ENCODE measurements around the gene NAB1. TPM values are rescaled to one million over a fixed set of nuclear protein-coding genes. Genes with fewer than 3 reads are reported as not detected.

The NAB1 gene
- total and polyA plus RNA-seq, 8 donors = 14.2 to 121 (median 35.3) TPM

DNA sequence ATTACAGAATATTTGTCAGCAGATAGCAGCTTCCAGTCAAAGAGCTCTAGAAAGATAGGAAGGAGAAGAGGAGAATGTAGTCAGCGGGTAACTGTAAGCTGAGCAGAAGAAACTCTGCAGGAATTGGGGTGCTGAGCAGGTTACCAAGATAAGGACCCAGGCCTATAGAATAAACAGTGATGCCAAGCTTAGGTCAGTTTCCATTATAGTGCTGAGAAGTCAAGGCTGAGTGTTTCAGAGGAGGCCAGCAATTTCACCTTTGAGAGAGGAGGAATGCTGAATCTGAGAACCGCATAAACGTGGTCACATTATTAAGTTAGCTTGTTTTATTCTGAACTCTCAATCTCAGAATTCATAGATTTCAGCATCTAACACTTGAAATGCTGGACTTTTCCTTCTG, 13.9 kb downstream of the NAB1 start:
- H3K27me3 ChIP-seq = no peaks in the 10 kb centered on the region
- no peak for DNase-seq
- intact Hi-C loops (cut with DNase I; ENCODE audit: low total_unique reads) = no loop called here
- WGBS, 5 donors = 27 to 64% (median 52%) methylated on average over 3 of the region's 3 CpGs
- no peak overlapping the region for H3K4me3 ChIP-seq
- no peak overlapping the region for H3K27ac ChIP-seq
- no peak for TF ChIP-seq CTCF (IDR thresholded peaks at IDR 0.05)
- TF ChIP-seq EP300 (IDR thresholded peaks at IDR 0.05) = no peak
- no peak for TF ChIP-seq POLR2A (IDR thresholded peaks at IDR 0.05)
- no peak for TF ChIP-seq POLR2AphosphoS5 (IDR thresholded peaks at IDR 0.05)
- peaks cover 0 to 16% (median 8%) of the 10 kb centered on the region in 4 donors for H3K36me3 ChIP-seq
- peaks cover 5 to 46% (median 20%) of the 10 kb centered on the region in 4 donors for H3K4me1 ChIP-seq
- no peaks in the 10 kb centered on the region for H3K9me3 ChIP-seq

- 12 to 38% (median 35%) methylated on average over 2 of the region's 2 CpGs for WGBS, 5 donors
- TF ChIP-seq POLR2A (IDR thresholded peaks at IDR 0.05) (no peak), EP300 (IDR thresholded peaks at IDR 0.05) (no peak), CTCF (IDR thresholded peaks at IDR 0.05) (no peak), POLR2AphosphoS5 (IDR thresholded peaks at IDR 0.05) (no peak)
- Histone ChIP-seq H3K36me3 (peaks cover 0 to 16% (median 8%) of the 10 kb centered on the region in 4 donors), H3K27me3 (no peaks in the 10 kb centered on the region), H3K4me3 (no peak overlapping the region), H3K27ac (no peak overlapping the region), H3K9me3 (no peaks in the 10 kb centered on the region), H3K4me1 (peaks cover 5 to 41% (median 17%) of the 10 kb centered on the region in 4 donors)
- intact Hi-C loops (cut with DNase I; ENCODE audit: low total_unique reads) = no loop called here
- no peak for DNase-seq
Measured at GRCh38 chr2:190663348-190663747, 14.5 kb downstream of the NAB1 start.

- H3K4me3 ChIP-seq = no peak overlapping the region
- no peaks in the 10 kb centered on the region for H3K9me3 ChIP-seq
- peaks cover 5 to 38% (median 16%) of the 10 kb centered on the region in 4 donors for H3K4me1 ChIP-seq
- TF ChIP-seq CTCF (IDR thresholded peaks at IDR 0.05) (no peak), POLR2A (IDR thresholded peaks at IDR 0.05) (no peak), POLR2AphosphoS5 (IDR thresholded peaks at IDR 0.05) (no peak), EP300 (IDR thresholded peaks at IDR 0.05) (no peak)
- intact Hi-C loops (cut with DNase I; ENCODE audit: low total_unique reads) = no loop called here
- no peak for DNase-seq
- WGBS, 5 donors = 71 to 88% (median 80%) methylated on average over 3 of the region's 3 CpGs
- no peaks in the 10 kb centered on the region for H3K27me3 ChIP-seq
- H3K36me3 ChIP-seq = peaks cover 0 to 16% (median 8%) of the 10 kb centered on the region in 4 donors
- H3K27ac ChIP-seq = no peak overlapping the region
Measured at GRCh38 chr2:190663839-190664238, 15.0 kb downstream of the NAB1 start.

GRCh38 chr2:190664240-190664639, 15.4 kb downstream of the NAB1 start:
- 88 to 97% (median 92%) methylated on average over 2 of the region's 2 CpGs for WGBS, 5 donors

DNA sequence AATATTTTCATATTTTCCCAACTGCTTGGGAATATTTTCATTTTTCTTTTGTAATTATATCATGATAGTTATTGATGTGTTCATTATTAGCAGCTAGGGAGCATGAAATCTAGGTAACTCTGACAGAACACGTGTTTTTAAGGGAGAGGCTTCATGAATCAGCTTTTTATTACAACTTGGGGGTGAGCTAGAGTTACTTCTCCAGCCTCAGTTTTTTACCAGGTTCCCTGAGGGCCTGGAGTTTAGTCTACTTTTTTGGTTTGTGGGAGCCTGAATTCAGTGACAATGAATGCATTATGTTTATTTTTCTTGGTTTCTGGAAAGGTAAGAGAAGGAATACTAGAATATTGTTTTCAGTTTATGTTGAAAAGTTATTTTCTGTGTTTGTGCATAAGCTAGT, 18.0 kb downstream of the NAB1 start:
- peaks cover 8 to 25% (median 16%) of the 10 kb centered on the region in 4 donors for H3K36me3 ChIP-seq
- H3K27ac ChIP-seq = no peak overlapping the region
- no peak for DNase-seq
- 59 to 76% (median 73%) methylated on average over 1 of the region's 1 CpG for WGBS, 5 donors
- no peak for TF ChIP-seq POLR2AphosphoS5 (IDR thresholded peaks at IDR 0.05)
- TF ChIP-seq POLR2A (IDR thresholded peaks at IDR 0.05) = no peak
- no peak for TF ChIP-seq EP300 (IDR thresholded peaks at IDR 0.05)
- TF ChIP-seq CTCF (IDR thresholded peaks at IDR 0.05) = no peak
- H3K27me3 ChIP-seq = no peaks in the 10 kb centered on the region
- H3K4me3 ChIP-seq = no peak overlapping the region
- intact Hi-C loops (cut with DNase I; ENCODE audit: low total_unique reads) = no loop called here
- no peaks in the 10 kb centered on the region for H3K9me3 ChIP-seq
- peaks cover 5 to 23% (median 11%) of the 10 kb centered on the region in 4 donors for H3K4me1 ChIP-seq

More at GRCh38 chr2:190664240-190664639, 15.4 kb downstream of the NAB1 start:
- Histone ChIP-seq H3K4me1 (peaks cover 5 to 38% (median 16%) of the 10 kb centered on the region in 4 donors), H3K27ac (no peak overlapping the region), H3K9me3 (no peaks in the 10 kb centered on the region), H3K36me3 (peaks cover 0 to 14% (median 7%) of the 10 kb centered on the region in 4 donors), H3K4me3 (no peak overlapping the region), H3K27me3 (no peaks in the 10 kb centered on the region)
- intact Hi-C loops (cut with DNase I; ENCODE audit: low total_unique reads) = no loop called here
- TF ChIP-seq POLR2A (IDR thresholded peaks at IDR 0.05) = no peak
- DNase-seq = no peak

Data from stomach (tissue), 9 donors.